UCSD-AML1 (cell line): ENCODE results near the gene PPP1R26.
A peak's percentile ranks its signal among the peaks of the same experiment; 100 is the strongest.

ENCODE experiments used
- DNase-seq: peaks from one replicate; lab custom pipeline; 2025; ENCODE audit not compliant: unreplicated experiment; lab: John Stamatoyannopoulos, UW

PPP1R26 gene

DNA sequence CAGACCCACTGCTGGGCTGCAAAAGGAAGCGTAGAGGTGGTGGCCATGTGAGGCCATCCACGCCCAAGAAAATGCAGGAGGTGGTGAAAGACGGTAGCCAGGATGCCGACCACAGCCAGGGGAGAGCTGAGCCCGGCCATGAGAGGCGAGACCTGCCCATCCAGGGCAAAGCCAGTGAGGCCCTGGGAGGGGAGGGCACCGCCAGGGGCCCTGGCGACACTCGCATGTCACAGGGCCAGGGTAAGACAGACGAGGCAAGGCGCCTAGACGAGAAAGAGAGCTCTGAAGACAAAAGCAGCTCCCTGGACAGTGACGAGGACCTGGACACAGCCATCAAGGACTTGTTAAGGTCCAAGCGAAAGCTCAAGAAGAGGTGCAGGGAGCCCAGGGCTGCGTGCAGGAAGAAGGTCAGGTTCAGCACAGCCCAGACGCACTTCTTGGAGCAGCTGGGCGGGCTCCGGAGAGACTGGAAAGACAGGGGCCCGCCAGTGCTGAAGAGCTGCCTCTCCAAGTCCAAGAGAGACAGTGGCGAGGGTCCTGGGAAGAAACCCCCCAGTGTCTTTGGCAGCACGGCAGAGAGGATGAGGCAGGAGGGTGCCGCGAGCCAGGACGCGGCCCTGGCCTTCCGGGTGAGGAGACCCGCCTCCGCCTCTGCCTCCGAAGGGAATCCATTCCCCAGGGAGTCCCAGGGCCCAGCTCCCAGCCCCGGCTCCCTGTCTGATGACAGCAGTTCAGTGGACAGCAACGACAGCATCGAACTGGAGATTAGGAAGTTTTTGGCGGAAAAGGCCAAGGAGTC, 6.9 kb downstream of the PPP1R26 start:
- DNase-seq: no peak

DNA sequence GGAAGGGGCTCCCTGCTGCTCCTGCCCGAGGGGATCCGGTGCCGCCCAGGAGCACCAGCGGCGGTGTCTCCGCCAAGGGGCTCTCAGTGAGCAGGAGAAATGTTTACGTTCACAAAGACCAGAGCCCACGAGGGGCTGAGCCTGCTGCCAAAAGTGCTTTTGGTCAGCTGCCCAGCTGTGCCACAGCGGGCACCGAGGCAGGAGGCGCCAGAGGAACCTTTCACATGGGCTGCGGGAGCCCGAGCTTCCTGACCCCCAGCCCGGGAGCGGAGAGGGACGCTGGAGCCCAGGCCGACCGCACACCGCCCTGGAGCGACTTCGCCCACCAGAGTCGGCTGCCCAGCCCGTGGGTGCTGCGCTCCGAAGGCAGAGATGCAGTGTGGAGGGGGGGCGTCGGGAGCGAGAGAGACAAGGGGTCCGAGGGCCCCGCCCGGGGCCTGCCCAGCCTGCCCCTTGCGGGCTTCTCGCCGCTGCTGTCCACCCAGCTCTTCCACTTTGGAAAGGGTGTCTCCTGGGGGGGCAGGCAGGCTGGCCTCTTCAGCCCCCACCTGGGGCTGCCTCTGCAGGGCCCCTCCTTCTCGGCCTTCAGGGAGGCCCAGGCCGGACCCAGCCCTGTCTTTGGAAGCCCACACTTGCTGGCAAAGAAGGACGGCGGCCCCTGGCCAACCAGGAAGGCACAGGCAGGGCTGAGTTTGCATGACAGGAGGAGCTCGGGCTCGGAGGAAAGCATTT, 7.9 kb downstream of the PPP1R26 start:
- DNase-seq: no peak

DNA sequence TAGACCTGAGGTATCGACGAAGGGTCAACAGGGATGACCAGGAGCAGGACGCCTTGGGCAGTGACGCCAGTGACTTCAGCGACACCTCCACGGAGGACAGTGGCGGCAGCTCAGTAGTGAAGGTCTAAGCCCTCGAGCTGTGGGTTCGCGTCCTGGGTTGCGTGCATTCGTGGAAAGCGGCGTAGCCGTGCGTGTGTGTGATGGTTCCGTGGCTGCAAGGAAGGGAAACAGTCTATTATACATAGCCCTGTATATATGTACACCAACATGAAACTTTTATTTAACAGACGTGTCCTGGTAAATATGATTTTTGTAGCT, 8.4 kb downstream of the PPP1R26 start:
- DNase-seq: no peak

DNA sequence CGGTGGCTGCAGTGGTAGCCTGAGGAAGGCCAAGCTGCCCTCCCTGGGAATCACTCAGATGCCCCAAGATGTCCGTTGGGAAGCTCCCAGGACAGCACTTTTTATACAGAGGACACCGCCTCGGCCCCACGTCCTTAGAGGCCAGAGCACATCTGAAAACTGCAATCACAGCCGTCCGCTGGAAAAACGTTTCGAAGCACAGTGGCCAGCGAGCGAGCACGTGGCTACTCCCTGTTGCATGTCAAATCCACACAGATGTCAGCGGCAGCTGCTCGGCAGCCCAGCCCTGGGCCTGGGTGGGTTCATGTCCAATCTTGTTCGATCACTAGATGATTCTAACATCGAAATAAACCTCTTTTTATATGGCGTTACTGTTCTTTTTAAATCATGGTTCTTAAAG, 8.9 kb downstream of the PPP1R26 start:
- no peak for DNase-seq

DNA sequence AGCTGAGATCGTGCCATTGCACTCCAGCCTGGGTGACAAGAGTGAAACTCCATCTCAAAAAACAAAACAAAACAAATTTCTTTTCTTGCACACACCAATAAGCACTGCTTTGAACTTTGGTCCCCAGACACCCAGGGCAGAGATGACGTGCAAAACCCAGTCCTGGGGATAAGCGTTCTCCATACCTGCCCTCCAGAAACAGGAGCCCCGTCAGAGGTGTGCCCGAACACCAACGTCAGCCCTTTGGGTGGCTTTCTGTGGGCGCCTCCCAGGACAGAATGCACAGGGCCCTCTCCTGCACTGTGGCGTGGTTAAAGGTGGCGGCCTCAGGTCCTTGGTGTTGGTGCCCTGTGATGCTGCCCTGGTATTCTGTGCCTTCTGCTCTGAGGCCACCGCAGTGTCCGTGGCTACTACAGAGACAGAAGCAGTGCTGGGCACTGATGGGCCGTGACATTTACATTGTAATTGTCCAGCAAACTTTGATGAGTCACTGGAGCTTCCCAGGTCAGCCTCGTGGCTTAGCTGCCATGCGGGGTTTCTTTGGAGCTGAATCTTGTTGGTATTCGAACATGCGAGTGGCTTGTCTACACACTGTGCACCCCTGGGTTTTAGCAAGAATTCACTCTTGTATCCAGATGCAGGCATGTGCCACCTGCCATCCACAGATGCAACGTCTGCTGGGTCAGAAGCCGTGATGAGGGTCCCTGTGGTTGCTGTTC, 9.8 kb downstream of the PPP1R26 start:
- no peak for DNase-seq

DNA sequence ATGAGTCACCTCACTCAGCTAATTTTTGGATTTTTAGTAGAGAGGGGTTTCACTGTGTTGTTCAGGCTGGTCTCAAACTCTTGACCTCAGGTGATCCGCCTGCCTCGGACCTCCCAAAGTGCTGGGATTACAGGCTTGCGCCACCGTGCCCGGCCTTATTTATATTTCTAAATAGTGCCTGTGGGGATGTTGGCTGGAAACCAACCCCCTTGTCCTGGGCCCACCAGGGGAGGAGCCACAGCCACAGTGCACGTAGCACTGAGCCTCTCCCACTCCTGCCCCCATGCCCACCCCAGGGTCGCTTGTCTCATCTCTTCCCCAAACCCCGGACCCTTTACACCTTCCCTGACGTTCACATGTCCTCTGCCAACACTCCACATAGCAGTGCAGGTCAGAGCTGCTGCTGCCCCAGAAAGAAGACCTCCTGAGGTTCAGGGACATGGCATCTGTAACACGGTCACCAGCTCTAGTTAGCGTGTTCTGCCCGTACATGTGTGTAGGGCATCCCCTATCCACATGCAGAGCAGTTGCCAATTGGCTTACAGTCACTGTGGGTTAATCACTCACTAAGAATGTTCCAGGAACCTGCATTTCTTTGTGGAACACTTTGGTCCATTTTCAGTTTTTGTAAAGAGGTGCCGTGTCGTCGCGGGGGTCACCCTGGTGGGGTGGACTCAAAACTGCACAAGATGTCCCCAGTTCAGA, 10.7 kb downstream of the PPP1R26 start:
- no peak for DNase-seq

DNA sequence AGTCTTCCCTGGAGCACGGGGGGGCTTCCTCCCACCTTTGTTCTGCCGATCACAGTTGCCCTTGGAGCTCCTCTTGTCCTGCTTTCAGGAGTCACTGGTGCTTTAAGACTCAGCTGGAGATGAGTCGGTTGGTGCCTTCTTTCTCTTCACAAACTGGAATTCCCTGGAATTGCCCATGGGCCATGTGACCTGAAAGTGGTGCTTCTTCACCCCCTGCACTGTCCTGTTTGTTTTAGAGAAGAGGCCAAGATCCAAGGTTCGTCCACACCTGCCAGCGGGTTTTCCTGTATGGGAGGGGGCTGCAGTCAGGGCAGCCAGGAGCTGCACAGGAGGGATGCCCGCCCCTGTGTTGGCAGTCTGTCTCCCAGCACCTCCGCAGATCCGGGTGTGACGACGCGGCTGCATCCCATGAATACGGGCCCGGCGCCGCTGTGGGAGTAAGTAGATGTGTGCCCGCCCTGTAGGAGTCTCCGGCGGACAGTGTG, 11.4 kb downstream of the PPP1R26 start:
- DNase-seq: no peak

DNA sequence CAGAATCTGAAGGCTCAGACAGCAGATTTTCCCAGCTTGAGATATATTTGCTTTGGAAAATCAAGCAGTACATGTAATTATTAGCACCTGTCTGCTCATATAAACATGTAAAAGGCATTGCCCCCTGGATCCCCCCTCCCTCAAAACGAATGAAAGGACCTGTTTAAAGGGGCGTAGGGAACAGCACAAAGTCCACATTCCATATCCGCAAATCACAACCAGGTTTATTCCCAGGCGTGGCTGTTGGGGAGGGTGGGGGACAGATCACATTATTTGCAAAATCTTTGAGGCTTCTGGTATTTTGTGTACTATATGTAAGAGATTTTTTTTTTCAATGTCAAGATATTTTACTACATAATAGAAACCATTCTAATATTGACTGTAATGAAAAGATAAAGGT, 12.2 kb downstream of the PPP1R26 start:
- no peak for DNase-seq

DNA sequence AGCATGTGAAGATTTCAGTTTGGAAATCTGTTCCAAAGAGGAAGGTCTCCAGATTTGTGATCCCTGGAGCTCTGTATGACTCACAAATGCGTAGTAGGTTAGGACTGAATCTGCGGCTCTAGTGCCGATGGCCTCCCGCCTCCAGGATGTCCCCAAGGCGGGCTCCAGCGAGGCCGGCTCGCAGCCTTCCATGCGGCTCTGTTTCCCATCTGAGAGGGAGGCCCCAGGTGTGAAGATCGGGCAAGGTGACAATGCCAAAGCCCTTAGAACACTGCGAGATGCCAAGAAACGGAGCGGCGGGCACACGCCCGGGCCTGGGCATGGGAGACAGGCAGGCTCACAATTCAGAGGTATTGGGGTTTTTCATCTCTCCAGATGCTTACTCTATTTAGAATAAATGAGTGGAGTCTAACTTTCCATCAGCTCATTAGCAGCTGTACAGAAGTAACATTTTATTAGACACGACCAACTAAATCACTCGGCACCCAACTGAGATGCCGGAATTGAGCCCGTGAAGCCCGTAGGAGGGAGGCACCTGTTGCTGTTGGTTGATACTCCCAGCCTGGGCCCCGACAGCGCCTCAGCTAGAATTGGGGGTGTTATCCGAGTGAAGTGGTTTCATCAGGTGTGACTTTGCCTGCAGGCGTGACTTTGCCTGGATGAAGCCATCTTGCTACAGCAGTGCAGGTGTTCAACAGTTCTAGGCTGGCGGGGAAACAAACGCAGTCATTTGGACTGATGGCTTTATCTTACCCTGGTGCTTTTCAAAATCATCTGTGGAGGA, 13.5 kb downstream of the PPP1R26 start:
- DNase-seq: no peak

DNA sequence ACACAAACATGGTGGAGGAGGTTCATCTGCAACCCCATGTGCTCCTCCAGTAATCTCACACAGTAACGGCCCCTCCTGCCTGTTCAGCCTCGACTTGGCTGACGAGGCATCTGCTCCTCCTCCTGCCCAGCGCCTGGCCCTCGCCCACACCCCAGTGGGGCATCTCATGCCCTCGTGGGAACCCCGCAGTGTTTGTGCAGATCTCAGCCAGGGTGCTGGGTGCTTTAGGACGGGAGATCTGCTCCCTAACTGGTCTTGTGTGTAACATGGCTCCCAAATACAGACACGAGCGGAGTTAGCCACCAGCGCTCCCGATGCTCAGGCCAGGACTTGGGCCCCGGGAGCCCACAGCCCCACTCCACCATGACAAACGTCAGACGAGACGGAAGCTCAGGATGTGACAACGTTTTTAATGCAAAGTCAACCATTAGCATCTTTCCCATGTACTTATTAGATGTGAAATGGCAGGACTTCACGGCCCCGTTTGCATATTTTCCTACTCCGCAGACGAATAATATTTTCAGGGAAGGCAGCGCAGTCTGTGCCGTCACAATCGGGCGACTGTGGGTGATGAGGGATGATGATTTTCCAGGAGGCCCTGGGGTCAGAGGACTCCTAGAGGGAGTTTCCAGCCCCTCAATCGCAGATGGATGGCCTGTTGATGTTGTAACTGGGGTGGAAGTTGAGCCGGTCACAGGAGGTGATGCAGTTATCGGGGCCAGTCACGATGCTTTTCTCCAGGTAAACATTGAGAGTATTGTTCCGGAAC, 15.4 kb downstream of the PPP1R26 start:
- no peak for DNase-seq

DNA sequence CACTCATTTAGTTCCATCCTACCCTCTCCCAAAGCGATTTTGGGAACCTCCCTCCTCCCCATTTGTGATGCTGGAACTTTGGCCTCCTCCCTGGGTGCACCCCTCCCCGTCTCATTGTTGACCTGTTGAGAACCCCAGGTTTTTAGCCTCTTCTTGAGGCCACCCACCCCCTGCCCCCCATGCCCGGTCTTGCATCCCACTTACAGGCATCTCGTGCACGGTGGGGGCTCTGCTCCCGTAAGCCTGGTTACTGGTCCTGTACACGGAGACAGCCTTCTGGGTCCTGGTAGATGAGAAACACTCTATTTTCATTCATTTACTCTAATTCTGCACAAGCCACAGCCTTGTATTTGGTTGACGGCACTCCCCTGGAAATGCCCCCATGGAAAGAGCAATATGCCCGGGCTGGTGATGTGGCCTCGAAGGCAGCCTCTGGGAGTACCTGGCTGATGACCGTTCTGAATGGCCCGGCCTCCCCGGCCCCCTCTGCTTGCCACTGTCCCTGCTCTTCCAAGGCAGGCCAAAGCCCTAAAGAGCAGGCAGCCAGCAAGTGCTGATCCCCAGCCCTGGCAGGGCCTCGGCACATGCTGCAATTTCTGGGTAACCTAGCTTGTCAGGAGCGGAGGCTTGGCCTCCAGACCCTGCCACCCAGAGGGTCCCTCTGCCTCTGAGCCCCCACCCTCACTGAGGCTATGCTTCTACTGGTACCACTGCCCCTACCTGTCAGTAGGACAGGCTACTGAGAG, 19.0 kb downstream of the PPP1R26 start:
- no peak for DNase-seq

DNA sequence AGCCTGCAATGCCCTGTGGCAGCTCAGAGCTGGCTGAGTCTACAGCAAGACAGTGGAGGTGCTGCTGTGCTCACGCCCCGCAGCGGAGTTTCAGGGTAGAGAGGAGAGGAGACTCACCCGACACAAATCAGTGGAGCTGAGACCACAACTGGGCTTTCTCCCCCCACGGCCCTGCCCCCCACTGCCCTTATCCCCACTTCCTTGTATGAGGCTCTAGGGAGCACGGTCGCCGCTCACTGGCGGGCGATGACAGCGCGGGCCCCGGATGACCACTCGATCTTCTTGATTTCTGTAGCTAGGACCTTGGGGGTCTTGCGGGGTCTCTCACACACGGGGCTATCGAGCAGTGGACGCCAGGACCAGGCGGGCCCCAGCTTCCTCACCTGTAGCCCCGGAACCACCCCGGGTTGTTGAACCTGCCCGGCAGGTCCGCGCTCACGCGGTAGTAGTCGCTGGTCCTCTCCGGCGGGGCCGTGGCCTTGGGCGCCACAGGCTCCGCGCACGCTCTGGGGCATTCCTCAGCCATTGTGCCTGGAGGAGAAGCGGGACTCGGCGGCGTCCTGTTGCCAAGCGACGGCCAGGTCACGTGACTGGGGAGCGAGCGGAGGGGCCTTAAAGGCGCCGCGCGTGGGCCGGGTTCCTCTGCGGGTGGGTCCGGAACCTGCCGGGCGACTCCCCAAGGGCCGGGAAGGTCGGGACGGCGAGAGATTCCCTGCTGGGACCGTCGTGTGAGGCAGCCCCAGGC, 19.9 kb downstream of the PPP1R26 start:
- peak; percentile 85 for DNase-seq

DNA sequence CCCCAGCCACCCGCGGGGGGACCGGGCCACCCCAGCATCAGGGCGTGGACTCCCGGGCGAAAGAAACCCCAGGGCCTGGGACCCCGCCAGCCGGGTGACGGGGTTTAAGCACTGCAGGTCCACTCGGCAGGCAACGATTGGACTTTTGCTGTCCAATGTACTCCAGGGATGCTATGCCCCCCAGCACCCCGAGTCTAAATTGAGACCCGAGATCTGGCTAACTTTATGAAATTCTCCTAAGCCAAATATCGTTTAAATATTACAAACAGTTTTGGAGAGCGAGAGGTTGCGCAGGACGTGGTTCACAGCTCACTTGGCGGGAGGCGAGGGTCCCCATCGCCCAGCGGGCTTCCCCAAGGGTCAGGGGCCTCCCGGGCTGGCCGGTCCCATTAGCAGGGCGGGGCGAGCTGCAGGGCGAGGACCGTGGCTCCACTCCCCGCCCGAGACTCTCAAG, 20.5 kb downstream of the PPP1R26 start:
- DNase-seq: no peak

DNA sequence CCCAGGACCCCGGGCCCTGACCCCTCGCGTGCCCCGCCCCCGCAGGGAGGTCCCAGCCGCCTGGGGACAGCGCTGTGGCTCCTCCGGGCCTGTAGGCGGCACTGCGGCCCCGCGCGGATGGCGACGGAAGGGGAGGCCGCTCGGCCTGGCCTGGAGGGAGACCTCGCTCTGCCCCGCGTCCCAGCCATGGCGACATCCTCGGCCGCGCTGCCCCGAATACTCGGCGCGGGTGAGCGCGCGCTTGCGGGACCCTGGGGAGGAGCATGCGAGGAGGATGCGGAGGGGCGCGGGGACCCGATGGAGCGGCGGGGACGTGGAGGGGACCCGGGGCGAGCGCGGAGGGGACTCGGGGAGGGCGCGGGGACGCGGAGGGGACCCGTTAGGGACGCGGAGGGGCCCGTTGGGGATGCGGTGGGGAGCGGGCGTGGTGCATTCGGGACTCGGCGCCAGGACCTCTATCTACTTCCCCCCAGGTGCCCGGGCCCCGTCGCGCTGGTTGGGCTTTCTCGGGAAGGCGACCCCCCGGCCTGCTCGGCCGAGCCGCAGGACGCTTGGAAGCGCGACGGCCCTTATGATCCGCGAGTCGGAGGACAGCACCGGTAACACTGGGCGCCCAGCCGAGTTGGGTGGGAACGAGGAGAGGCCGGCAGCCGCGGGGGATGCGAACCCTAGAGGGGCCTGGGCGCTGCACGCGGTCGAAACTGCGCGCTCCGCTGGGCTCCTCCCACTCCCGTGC, 21.1 kb downstream of the PPP1R26 start, which contains the start of gene MRPS2:
TSS of gene MRPS2 (plus strand) at position 158 of the 736 bp plus-strand sequence. CDS start at position 187, 29 bp downstream.
- peak; percentile 90 for DNase-seq

DNA sequence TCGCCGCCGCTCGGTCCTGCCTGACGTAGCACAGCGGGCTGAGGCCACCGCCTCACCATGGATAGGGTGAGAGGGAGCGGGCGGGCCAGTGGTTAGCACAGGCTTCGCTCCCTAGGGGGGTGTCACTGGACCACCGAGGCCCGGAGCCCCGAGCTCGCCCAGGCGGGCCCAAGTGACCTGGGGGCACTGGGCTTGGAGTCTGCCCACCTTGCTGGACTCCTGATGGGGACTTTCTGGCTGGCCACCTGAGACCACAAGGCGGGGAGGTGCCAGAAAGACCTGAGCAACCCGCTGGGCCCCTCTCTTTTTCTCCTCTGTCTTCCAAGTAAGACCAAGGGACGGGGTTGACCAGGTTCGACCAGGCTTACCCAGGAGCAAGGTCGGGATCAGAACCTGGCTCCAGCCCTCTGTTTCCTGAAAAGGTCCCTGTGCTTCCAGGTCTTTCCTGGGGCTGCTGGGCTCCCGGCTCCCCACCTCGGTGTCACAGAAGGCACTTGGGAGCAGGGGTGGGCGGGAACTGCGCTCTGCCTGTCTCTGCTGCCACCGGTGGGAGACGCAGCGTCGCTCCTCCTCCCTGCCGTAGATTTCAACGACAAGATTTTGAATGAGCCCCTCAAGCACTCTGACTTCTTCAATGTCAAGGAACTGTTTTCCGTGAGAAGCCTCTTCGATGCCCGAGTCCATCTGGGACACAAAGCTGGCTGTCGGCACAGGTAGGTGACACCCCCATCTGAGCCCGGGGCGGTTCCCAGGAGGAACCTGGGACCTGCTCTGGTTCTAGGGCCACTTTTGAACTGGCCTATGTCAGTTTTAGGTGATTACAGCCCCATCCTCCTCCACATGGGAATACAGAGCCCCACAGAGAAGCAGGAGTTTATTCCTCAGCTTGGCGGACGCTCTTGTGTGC, 21.9 kb downstream of the PPP1R26 start:
- DNase-seq: no peak

DNA sequence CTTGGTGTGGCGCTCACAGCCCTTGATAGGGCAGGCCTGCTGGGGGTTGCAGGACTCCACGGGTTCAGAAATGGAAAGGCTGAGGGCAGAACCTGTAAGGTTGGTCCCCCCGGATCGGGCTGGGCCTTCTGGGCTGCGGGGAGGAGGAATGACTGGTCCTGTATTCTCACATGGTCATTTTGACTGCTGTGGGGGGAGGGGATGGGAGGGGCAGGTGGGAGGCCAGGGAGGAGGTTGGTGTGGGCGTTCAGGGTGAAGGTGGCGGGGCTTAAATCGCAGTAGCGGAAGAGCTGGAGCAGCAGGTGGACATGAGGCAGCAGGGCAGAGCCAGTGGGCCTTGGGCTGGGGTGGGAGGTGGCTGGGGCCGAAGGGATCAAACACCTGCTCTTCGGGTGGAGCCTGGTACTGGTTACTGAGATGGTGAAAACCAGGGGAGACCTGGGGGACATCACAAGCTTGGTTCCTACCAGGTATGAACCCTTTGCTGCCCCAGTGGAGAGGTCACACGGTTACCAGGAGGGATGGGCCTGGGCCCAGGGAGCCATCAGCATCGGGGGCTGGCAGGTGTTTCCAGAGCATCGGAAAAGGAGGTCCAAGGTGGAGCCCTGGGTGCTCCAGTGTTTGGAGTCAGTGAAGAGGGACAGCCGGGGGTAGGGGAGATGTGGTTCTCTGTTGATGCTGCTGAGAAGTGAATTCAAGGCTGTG, 22.7 kb downstream of the PPP1R26 start:
- DNase-seq: no peak
